DND-41 (cell line): ENCODE data around the gene SEMA6B.

Source experiments
- CTCF ChIP-seq: IDR thresholded peaks from 2 replicates; pipeline ENCODE4 v1.5.1; 2012; ENCODE audit warnings: borderline replicate concordance, low read length, moderate library complexity, mild to moderate bottlenecking; ENCODE audit not compliant: poor library complexity, severe bottlenecking; ENCODE audit errors: extremely low read depth
- EZH2 ChIP-seq: IDR thresholded peaks from 3 replicates; pipeline ENCODE4 v1.6.1; 2012; ENCODE audit warnings: borderline replicate concordance, low read depth, mild to moderate bottlenecking, moderate library complexity, low read length, inconsistent platforms; ENCODE audit not compliant: severe bottlenecking

DNA sequence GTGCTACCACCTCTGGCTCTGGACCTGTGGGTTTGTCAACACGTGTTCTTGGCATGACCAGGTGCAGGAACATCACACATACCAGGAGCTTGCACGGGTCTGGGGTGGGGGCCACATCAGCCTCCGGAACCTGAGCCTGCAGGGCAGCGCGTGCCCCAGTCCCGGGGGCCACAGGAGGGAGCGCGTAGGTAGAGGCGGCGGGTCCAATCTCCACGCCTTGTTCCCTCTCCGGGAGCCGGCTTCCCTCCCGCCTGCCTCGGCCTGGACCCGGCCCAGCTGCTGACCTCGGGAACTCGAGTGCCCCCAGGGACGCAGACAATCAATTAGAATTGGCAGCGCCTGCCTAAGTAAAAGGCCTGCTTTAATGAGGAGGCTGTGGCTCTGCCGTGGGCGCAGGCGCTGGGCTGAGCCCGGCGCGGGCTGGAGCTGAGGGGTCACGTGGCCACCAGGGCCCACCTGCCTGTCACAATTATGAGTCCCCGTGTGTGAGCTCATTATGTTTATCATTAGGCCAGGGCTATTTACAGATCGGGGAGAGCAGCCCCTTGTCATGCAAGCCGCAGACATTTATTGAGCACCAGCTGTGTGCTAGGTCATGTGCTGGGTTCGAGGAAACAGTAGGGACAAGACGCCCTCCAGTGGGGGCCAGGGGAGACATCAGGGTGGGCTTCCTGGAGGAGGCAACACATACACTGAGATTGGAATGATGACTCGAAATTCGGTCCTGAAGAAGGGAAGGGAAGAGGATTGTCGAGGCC, 47.6 kb upstream of the SEMA6B start:
- TF ChIP-seq CTCF (no peak), EZH2 (no peak)
